Osteocyte (in vitro differentiated cells): ENCODE data around the gene CCDC13. TPM values are rescaled to one million over a fixed set of nuclear protein-coding genes. Genes with fewer than 3 reads are reported as not detected.

Experiments
- DNase-seq: peaks from one replicate; pipeline ENCODE4 v3.0.0; 2021; ENCODE audit warnings: mixed read lengths; ENCODE audit not compliant: unreplicated experiment; ENCODE audit errors: extremely low spot score
- H3K27ac Mint-ChIP-seq: one replicate; pipeline ENCODE4 v1.8.0; 2021; ENCODE audit warnings: mild to moderate bottlenecking, mixed read lengths; ENCODE audit not compliant: unreplicated experiment
- H3K27me3 Mint-ChIP-seq: one replicate; pipeline ENCODE4 v1.8.0; 2021; ENCODE audit warnings: mixed read lengths; ENCODE audit not compliant: unreplicated experiment
- H3K36me3 Mint-ChIP-seq: one replicate; pipeline ENCODE4 v1.8.0; 2021; ENCODE audit warnings: mixed read lengths; ENCODE audit not compliant: unreplicated experiment
- H3K4me1 Mint-ChIP-seq: one replicate; pipeline ENCODE4 v1.8.0; 2021; ENCODE audit warnings: mixed read lengths; ENCODE audit not compliant: unreplicated experiment
- H3K4me3 Mint-ChIP-seq: one replicate; pipeline ENCODE4 v1.8.0; 2021; ENCODE audit warnings: mild to moderate bottlenecking, moderate library complexity, mixed read lengths; ENCODE audit not compliant: unreplicated experiment
- H3K9me3 Mint-ChIP-seq: one replicate; pipeline ENCODE4 v1.8.0; 2021; ENCODE audit warnings: mixed read lengths; ENCODE audit not compliant: unreplicated experiment
- total RNA-seq: library from RNA; stranded (reverse); gene quantifications from 2 replicates; pipeline ENCODE4 v1.2.1, GENCODE V29; 2021
- TF ChIP-seq, protein P1 (sequence below): fragments of 200-600 bp; sonication (generic); IDR thresholded peaks from 2 replicates; pipeline ENCODE4 v1.5.0; 2021; ENCODE audit warnings: antibody characterized with exemption, mild to moderate bottlenecking, moderate library complexity

The CCDC13 gene
- total RNA-seq, 1 donor from 2014 or later: 0.30 TPM

DNA sequence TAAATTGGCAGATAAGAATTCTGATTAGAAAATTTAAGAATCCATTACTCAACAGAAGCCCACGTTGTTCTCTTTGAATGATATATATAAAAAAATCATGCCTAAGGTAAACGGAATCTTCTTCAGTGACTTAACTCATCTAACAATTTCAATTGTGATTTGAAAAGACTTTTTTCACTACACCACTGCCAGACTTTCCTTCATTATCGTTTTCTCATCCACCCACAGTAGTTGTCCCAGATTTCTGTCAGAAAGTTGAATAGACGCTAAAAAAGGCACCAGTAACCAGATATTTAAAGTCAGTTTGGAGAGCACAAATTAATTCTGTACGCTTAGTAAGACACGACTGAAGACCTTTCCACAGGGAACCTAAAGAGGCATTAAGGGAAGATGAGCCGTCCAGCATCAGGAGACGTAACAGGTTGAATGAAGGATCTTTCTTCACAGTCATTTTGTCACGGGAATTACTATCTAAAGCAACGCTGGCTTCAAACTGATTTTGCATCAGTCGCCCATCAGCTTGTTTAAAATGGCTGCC, 29.9 kb upstream of the CCDC13 start:
- no peaks in the 10 kb centered on the region for H3K9me3 Mint-ChIP-seq
- peaks cover 25% of the 10 kb centered on the region for H3K27me3 Mint-ChIP-seq
- peaks cover 31% of the 10 kb centered on the region for H3K4me1 Mint-ChIP-seq
- peak overlapping the region; percentile 99 for H3K27ac Mint-ChIP-seq
- no peak for DNase-seq
- TF ChIP-seq, protein P1, sequence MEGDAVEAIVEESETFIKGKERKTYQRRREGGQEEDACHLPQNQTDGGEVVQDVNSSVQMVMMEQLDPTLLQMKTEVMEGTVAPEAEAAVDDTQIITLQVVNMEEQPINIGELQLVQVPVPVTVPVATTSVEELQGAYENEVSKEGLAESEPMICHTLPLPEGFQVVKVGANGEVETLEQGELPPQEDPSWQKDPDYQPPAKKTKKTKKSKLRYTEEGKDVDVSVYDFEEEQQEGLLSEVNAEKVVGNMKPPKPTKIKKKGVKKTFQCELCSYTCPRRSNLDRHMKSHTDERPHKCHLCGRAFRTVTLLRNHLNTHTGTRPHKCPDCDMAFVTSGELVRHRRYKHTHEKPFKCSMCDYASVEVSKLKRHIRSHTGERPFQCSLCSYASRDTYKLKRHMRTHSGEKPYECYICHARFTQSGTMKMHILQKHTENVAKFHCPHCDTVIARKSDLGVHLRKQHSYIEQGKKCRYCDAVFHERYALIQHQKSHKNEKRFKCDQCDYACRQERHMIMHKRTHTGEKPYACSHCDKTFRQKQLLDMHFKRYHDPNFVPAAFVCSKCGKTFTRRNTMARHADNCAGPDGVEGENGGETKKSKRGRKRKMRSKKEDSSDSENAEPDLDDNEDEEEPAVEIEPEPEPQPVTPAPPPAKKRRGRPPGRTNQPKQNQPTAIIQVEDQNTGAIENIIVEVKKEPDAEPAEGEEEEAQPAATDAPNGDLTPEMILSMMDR: no peak
- peaks cover 2% of the 10 kb centered on the region for H3K36me3 Mint-ChIP-seq
- peak overlapping the region; percentile 99 for H3K4me3 Mint-ChIP-seq

DNA sequence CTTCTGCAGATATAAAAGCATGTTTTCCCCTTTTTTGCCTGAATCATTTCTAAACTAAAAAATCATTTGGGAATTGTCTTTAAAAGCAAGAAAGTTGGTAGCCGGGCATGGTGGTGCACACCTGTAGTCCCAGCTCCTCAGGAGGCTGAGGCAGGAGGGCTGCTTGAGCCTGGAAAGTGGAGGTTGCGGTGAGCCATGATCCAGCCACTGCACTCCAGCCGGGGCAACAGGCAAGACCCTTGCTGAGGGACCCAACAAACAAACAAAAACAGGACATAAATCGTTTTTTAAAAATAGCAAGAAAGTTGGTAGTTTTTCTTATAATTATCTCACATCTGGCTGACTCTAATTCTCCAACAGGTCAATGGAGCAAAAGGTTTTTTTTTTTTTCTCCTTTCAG, 28.7 kb upstream of the CCDC13 start:
- peaks cover 2% of the 10 kb centered on the region for H3K36me3 Mint-ChIP-seq
- H3K27me3 Mint-ChIP-seq: peaks cover 15% of the 10 kb centered on the region
- no peaks in the 10 kb centered on the region for H3K9me3 Mint-ChIP-seq
- H3K4me3 Mint-ChIP-seq: no peak overlapping the region
- peaks cover 31% of the 10 kb centered on the region for H3K4me1 Mint-ChIP-seq
- no peak overlapping the region for H3K27ac Mint-ChIP-seq
- TF ChIP-seq, protein P1: no peak
- no peak for DNase-seq

DNA sequence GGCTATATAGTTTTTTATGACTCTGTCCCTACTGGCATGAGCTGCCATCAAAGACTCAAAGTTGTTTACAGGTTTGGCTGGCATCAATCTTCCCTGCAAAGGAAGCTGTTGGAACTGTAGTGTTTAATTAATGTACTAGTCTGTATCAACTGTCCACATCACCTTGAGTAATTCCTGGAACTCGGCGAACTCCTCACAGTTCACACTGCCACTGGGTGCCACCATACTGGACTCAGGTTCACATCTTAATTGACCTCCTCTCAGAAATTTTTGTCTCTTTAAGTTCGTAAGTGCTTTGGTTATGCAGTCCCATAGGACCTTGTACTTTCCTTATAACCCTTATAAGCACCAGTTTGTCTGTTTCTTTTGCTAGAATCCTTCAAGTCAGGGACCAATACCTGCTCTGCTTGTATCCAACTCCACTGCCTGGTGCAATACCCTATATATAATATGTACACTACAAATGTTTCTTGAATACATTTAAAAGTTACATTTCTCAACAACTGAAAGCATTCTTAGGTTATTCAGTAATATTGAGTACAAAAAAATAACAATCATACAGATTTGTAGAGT, 28.1 kb upstream of the CCDC13 start:
- TF ChIP-seq, protein P1: no peak
- no peaks in the 10 kb centered on the region for H3K9me3 Mint-ChIP-seq
- peaks cover 10% of the 10 kb centered on the region for H3K27me3 Mint-ChIP-seq
- no peak for DNase-seq
- peaks cover 31% of the 10 kb centered on the region for H3K4me1 Mint-ChIP-seq
- H3K27ac Mint-ChIP-seq: no peak overlapping the region
- H3K4me3 Mint-ChIP-seq: no peak overlapping the region
- peaks cover 2% of the 10 kb centered on the region for H3K36me3 Mint-ChIP-seq

DNA sequence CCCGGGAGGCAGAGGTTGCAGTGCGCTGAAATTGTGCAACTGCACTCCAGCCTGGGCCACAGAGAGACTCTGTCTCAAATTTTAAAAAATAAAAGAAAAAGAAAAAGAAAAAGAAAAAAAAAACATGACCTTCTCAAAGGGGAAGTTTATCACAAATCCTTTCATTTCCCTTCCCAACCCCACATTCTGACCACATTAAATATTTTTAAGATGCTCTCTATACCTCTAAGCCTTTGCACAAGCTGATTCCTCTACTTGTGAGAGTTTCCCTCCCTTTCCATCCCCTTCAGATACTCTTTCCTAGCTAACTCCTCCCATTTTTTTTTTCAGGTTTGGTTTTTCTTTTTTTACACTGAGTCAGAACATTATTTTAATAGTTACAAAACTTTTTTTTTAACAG, 27.2 kb upstream of the CCDC13 start:
- peaks cover under 1% of the 10 kb centered on the region for H3K27me3 Mint-ChIP-seq
- peaks cover 27% of the 10 kb centered on the region for H3K4me1 Mint-ChIP-seq
- no peak for DNase-seq
- TF ChIP-seq, protein P1: no peak
- no peak overlapping the region for H3K27ac Mint-ChIP-seq
- peaks cover 2% of the 10 kb centered on the region for H3K36me3 Mint-ChIP-seq
- H3K9me3 Mint-ChIP-seq: no peaks in the 10 kb centered on the region
- no peak overlapping the region for H3K4me3 Mint-ChIP-seq

DNA sequence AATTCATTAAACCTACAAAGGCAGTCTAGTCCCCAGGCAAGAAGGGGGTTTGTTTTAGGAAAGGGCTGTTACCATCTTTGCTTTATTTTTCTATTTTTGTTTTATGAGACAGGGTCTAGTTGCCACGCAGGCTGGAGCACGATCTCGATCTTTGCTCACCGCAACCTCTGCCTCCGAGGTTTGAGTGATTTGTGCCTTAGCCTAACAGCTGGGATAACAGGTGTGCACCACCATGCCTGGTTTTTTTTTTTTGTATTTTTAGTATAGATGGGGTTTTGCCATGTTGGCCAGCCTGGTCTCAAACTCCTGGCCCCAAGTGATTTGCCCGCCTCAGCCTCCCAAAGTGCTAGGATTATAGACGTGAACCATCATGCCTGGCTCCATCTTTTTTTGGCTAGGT, 26.3 kb upstream of the CCDC13 start:
- no peaks in the 10 kb centered on the region for H3K9me3 Mint-ChIP-seq
- peaks cover 2% of the 10 kb centered on the region for H3K36me3 Mint-ChIP-seq
- H3K27me3 Mint-ChIP-seq: no peaks in the 10 kb centered on the region
- H3K27ac Mint-ChIP-seq: no peak overlapping the region
- TF ChIP-seq, protein P1: no peak
- no peak for DNase-seq
- H3K4me3 Mint-ChIP-seq: no peak overlapping the region
- H3K4me1 Mint-ChIP-seq: peaks cover 23% of the 10 kb centered on the region
